ENCODE measurements around the gene N4BP2L2.

DNA sequence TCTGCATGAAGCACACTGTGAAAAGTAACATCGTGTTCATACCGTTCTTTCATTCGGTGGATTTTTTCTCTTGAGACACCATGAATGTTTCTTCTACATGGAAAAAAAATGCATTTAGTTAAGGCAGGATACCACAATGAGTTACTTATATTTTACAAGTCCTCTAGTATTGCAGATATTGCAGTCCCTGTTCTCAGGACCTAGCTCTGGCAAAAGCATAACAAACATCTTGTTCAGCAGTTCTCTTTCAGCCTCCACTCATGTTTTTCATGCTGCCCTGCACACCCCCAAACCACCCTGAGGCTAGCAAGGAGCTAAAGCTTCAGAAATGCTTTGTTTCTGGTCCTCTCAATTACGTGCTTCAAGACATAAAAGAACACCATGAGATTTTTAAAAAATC, 135.5 kb downstream of the N4BP2L2 start:
- TF ChIP-seq, protein P1, sequence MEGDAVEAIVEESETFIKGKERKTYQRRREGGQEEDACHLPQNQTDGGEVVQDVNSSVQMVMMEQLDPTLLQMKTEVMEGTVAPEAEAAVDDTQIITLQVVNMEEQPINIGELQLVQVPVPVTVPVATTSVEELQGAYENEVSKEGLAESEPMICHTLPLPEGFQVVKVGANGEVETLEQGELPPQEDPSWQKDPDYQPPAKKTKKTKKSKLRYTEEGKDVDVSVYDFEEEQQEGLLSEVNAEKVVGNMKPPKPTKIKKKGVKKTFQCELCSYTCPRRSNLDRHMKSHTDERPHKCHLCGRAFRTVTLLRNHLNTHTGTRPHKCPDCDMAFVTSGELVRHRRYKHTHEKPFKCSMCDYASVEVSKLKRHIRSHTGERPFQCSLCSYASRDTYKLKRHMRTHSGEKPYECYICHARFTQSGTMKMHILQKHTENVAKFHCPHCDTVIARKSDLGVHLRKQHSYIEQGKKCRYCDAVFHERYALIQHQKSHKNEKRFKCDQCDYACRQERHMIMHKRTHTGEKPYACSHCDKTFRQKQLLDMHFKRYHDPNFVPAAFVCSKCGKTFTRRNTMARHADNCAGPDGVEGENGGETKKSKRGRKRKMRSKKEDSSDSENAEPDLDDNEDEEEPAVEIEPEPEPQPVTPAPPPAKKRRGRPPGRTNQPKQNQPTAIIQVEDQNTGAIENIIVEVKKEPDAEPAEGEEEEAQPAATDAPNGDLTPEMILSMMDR (IDR thresholded peaks at IDR 0.05): no peak
- TF ChIP-seq POLR2A (IDR thresholded peaks at IDR 0.05) (no peak), EP300 (IDR thresholded peaks at IDR 0.05) (no peak)

All from gastroesophageal sphincter (tissue), 3 donors.